GM19193 (cell line): ENCODE measurements around the gene HDGFL1.

Experiments used
- POLR2A ChIP-seq: IDR thresholded peaks from 4 replicates; pipeline ENCODE4 v1.6.1; 2011; ENCODE audit not compliant: insufficient read depth, insufficient read length; ENCODE audit errors: extremely low read depth

HDGFL1 gene

DNA sequence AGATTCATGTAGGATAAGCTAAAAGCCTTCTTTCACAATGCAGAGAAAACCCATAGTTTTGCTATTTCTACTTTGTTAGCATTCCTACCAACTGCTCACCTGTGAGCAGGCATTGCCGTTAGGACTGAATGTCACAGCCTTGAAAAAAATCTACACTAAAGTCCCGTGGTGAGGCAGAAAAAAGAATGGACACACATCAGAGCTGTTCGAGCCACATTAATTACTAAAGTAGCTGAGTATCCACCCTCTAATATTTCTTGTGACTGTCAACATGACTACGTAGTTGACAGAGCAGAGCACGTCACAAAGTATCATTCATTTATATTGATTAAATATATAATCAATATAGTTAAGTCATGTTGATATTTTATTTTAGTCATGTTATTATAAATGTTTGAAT, 10.1 kb downstream of the HDGFL1 start:
- no peak for TF ChIP-seq POLR2A

DNA sequence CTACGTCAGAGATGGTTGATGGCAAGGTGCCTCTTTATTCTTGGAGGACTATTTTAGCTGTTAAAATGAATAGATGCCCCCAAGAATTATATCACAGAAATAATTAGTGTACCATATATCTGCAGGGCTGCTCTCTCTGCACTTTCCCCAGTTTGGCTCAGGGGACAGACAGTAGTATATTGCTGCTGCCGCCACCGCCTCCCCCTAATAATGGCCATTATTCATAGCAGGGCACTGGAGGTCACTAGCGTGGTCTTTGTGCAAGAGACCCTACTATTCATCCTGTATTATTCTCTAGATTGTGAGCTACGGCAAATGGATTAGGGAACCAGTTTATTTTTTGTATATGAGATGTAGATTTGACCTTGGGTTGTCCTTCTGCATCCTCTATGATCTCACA, 11.0 kb downstream of the HDGFL1 start:
- TF ChIP-seq POLR2A = no peak

DNA sequence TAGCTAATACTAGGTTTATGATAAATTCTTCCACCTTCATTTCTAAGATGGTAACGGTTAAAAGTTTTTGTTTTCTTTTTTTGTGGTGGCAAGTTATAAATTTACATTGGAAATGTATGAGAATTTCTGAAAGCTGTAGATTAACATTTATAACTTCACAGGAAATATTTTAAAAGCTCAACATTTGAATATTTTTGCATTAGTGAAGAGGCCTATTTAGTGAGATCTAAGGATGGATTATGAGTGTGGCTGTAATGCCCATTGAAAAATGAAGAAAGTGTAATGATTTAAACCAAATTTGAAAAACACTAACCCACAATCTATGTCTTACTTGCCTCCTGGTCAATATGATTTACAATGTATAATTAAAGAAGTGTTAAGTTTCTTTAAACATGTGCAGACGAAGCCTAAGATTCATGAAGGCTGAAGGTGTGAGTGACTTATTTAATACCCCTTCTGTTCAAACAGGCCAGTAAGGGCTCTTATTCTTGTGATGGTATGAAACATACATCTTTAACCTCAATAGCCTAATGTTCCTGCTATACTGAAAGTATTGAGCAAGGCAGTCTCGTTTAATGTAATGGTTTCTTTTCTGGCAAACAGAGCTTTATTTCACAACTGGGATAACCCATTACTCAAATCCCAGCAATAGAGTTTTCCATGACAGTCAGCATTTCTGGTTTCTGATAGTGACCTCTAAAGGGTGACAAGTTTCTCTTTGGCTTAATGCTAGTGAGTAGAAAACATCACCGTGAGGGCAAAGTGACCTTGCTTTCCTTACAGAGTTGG, 13.2 kb downstream of the HDGFL1 start:
- TF ChIP-seq POLR2A = no peak

DNA sequence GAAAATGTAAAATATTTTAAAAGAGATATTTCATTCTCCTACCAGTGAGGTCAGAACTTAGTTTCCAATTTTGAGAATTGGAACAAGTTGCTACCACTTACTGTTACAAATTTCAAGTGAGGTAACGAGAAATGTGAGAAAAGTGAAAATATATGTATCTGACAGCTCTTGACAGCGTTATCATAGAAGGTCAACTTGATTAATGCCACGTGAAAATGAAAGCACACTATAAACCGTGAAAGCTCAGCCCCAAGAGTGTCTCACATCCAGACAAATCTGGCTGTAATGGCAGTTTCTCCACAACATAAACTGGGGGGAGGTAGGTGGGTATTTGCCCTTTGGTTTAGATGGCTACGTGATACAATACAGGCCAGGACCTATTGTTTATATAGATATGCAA, 13.9 kb downstream of the HDGFL1 start:
- no peak for TF ChIP-seq POLR2A

DNA sequence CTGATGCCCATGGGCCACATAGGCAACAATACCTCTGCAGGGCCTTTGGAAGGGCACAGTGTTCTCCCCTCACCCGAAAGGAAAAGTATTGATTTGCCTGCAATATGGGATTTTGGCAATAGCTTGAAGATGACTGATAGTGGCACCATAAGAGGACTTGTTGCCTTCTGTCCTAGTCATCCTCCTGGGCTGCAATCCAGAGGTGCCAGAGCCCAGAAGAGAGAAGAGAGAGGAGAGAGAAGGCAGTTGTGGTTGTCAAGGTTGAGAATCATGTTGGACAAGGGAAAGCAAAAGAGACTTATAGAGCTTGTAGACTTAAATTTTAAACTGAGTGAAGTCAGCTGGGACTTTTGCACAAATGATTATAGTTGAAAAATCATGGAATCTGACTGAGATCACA, 14.6 kb downstream of the HDGFL1 start:
- TF ChIP-seq POLR2A = no peak

DNA sequence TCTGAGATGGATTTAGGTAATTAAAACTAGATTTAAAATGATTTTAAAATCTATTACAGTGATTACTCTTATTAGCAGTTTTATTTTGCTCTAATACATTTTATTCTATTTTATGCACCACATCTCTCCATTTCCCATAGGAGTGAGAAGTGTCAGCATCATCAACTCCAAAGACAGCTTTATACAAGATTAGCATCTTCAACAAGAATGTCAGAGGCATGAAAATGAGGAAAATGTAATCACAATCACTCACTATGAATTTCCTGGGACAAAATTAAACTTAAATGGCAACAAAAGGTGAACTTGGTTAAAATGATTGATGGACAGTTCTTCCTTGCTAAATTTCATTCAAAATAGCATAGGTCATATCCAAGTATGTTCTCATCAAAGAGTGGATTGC, 19.8 kb downstream of the HDGFL1 start:
- no peak for TF ChIP-seq POLR2A

DNA sequence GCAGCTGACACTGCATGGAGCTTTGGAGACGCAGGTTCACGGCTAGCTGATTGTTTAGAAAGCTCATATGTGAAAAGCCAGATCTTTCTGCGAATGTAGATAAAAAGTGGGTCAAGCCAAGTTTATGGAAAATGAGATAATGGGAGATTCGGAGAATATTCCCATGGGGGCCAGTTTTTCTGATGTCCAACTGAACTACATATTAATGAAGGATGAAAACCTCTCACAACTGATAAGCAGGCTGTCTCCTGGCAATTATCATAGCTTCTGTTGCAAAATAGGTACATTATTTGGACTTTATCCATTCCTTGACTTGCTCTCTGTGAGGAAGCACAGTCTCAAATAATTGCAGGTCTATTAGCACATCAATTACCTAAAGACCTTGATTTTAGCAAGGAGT, 21.1 kb downstream of the HDGFL1 start:
- TF ChIP-seq POLR2A = no peak

DNA sequence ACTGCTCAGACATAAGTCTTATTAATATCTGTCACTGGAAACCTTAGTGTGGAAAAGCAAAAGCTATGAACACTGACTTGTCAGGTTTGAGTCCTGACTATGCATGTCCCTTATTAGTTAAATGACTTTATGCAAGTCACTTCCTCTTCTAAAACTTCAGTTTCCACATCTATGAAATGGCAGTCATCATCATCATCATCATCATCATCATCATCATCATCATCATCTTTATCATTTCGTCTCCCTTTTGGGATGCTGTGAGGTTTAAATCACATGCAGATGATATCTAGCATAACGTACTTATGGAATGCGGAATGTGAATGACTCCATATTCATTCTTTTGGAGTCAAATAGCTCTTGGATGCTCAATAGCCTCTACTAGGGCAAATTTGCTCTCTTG, 24.5 kb downstream of the HDGFL1 start:
- TF ChIP-seq POLR2A = no peak

DNA sequence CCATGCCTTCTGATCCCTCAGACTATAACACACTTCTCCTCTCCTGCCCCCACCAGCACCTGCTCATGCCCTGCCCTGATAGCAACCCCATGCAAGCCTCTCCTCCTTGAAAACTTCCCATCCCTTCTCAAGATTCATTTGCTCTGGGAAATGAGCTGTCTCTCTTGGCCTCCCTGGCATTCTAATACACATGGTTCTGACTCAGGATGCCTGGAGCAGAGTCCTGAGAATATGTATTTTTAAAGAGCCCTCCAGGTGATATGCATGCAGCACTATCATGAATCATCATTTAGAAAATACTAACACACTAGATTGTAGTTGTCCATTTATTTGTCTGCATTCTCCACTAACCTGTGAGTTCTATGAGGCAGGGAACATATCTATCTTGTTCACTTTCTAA, 26.6 kb downstream of the HDGFL1 start:
- no peak for TF ChIP-seq POLR2A

DNA sequence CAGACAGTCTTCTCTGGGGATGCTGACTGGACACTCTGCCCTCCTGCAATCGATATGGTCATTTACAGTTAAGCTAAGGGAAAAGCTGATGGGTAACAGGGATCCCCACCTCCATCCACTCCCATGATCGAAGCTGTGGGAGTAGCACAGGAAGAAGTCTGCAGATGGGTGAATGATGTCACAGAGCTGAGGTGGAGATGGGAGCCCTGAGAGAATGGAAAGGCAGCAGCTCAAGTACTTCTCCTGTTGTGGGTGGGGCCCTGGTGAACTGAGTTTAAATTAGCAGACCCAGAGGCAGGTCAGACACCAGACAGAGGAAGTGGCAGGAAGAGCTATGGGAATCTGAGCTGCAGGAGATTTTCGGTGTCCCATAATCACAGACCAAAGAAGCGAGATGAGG, 29.0 kb downstream of the HDGFL1 start:
- no peak for TF ChIP-seq POLR2A

DNA sequence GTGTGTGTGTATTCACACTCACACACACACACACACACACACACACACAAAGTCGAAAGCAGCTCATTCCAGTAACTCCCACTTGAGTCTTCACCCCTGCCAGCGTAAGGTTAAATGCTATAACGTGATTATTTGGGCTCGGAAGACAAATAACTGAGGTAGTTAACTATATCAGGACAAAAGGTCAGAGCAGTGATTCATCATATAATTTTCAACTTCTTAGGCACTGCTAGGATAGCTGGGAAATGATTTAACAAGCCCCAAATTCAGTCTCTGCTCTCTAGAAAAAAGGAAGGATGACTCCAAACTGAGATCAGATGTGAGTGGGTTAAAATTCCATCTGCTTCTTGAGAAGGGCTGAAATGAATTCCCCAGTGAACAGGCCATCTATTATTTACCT, 30.7 kb downstream of the HDGFL1 start:
- TF ChIP-seq POLR2A = no peak

DNA sequence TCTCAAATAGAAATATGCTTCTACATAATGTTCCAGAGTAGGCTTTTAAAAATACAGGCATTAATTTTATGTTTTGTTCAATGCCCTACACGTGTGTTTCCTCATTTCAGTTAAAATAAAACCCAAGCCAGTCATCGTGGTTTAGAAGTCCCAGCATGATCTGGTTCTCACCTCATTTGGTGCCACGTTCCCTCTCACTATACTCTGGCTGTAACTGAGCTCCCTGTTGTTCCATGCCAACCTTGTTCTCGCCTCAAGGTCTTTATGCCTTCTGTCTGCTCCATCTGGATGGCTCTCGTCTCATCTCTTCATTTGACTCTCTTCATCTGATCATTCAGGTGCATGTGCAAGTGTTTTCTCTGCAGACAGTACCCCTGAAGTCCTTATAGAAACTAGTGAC, 32.6 kb downstream of the HDGFL1 start:
- no peak for TF ChIP-seq POLR2A

DNA sequence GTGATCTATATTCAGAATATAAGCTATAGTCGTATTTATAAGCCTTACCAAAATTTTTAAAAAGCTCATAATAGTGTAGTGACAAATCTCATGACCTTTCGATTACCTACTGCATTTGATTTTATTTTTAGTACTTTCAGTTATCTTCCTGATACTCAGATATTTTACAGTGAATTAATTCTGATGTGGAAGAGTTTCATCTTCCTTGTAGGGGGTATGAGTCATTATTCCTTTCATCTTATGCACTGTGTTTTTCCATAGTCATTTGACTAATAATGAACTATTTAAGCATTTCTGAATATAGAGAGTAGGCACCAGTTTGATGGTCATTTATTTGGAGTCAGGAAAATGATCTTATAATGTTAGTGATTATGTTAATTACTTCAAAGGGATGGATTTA, 36.4 kb downstream of the HDGFL1 start:
- TF ChIP-seq POLR2A = no peak

DNA sequence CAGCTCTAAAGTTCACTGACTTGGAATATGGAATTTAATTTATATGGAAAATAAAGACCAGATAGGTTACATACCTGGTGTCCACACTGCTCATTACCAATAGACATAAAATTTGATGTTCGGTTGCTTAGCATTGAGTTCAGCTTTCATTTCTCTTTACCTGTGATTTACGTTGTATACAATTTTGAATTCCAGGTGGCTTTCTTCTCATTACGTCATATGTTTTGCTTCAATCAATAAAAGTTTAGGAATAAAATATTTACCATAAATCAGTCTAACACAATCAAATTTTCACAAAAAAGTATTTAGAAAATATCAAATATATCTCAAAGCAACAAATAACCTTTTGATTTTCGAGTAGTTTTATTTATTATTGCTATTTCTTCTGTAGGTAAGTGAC, 40.8 kb downstream of the HDGFL1 start:
- TF ChIP-seq POLR2A = no peak

DNA sequence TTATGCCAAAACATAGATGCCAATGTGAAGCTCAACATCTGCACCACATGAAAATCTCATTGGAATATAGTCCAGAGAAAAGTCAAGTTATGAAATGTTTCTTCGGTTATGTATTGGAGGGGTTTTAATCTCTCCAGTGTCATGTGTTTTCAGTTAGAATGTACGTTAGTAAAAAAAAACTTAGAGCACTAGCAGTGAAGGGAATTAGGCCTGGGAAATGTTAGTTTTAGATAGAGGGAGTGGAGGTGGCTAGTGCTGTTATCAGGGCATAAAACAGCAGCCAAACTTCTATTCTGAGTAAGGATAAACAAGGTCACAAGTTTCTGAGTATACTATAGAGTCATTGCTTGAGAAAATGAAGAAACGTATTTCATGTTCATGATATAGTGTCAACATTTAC, 42.9 kb downstream of the HDGFL1 start:
- no peak for TF ChIP-seq POLR2A

DNA sequence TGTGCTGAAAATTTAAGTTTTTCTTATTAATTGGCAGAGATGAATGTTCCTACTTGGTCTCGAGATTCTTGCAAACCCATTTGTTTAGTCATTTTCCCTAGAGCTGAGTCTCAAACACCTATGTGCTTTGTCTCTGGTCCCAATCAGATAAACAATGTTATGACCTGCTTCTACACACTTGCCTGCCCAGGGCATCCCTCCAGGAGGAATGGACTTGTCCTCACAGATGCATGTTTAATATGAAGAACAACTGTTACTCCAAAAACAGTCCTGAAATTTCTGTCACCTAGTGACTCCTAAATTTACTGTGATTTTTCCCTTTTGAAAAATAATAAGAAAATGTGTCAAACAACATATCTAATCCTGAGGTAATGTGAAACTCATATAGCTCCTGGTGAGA, 43.7 kb downstream of the HDGFL1 start:
- TF ChIP-seq POLR2A = no peak

DNA sequence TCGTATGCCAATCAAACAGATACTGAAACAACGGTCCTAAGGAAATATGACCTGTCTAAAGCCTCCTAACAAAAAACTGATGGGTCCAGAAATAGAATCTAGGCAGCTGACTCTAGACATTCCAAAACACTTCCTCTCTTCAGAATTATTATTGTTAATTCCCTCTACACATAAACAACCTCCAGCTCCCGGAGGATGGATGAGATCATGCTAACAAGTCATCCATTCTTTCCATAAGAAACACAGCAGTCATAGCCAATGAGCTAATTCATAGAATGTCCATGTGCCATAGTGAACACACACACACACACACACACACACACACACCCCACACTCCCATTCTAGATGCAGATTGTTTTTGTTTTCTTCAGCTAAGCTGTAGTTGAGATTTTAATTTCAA, 44.3 kb downstream of the HDGFL1 start:
- no peak for TF ChIP-seq POLR2A
